ENCODE measurements around the gene GLRX2. TPM values are rescaled to one million over a fixed set of nuclear protein-coding genes. Genes with fewer than 3 reads are reported as not detected.
"Not testable (repeated sequence)": the region's sequence is repeated elsewhere in the genome, so short reads cannot be mapped to it uniquely, and the experiment has no call there.

GLRX2 gene
- total and polyA plus RNA-seq, 4 donors: 12.9 to 27.6 (median 17.8) TPM

- WGBS (ENCODE audit: insufficient coverage): 1% methylated on average over 35 of the region's 37 CpGs
- Histone ChIP-seq H3K27ac (ENCODE audit: low read depth, low read length) (peak overlapping the region; percentile 100), H3K4me1 (ENCODE audit: control insufficient read depth, insufficient read depth, low read length) (peaks cover 11% of the 10 kb centered on the region), H3K9me3 (ENCODE audit: control insufficient read depth, insufficient read depth, low read length) (no peaks in the 10 kb centered on the region), H3K27me3 (ENCODE audit: control insufficient read depth, insufficient read depth, low read length) (no peaks in the 10 kb centered on the region), H3K36me3 (ENCODE audit: control insufficient read depth, insufficient read depth, low read length) (no peaks in the 10 kb centered on the region), H3K4me3 (ENCODE audit: low read depth, low read length) (peak overlapping the region; percentile 100)
- DNase-seq (ENCODE audit: low read depth in 4 of 6, low spot score in 6 of 6): peak in 5 of 6 donors; percentile 9 to 49 (median 38)
These were observed 46.5 kb downstream of the GLRX2 start for GRCh38 chr1:193058529-193059281.

- Histone ChIP-seq H3K4me1 (ENCODE audit: control insufficient read depth, insufficient read depth, low read length) (peaks cover 11% of the 10 kb centered on the region), H3K9me3 (ENCODE audit: control insufficient read depth, insufficient read depth, low read length) (no peaks in the 10 kb centered on the region), H3K36me3 (ENCODE audit: control insufficient read depth, insufficient read depth, low read length) (peaks cover 7% of the 10 kb centered on the region), H3K27ac (ENCODE audit: low read depth, low read length) (no peak overlapping the region), H3K4me3 (ENCODE audit: low read depth, low read length) (no peak overlapping the region), H3K27me3 (ENCODE audit: control insufficient read depth, insufficient read depth, low read length) (no peaks in the 10 kb centered on the region)
- 80% methylated on average over 2 of the region's 4 CpGs for WGBS (ENCODE audit: insufficient coverage)
- no peak for DNase-seq (ENCODE audit: low read depth in 4 of 6, low spot score in 6 of 6)
These were observed 51.0 kb downstream of the GLRX2 start for GRCh38 chr1:193054169-193054675.

- H3K27me3 ChIP-seq (ENCODE audit: control insufficient read depth, insufficient read depth, low read length); H3K9me3 ChIP-seq (ENCODE audit: control insufficient read depth, insufficient read depth, low read length); H3K4me1 ChIP-seq (ENCODE audit: control insufficient read depth, insufficient read depth, low read length); H3K4me3 ChIP-seq (ENCODE audit: low read depth, low read length); DNase-seq (ENCODE audit: low read depth in 4 of 6, low spot score in 6 of 6); H3K27ac ChIP-seq (ENCODE audit: low read depth, low read length): not testable (repeated sequence)
- 94% methylated on average over 2 of the region's 5 CpGs for WGBS (ENCODE audit: insufficient coverage)
- H3K36me3 ChIP-seq (ENCODE audit: control insufficient read depth, insufficient read depth, low read length): peaks cover 12% of the 10 kb centered on the region
These were observed 56.3 kb downstream of the GLRX2 start for GRCh38 chr1:193048913-193049312.

Small RNA genes lying within 50 kb of the gene (small RNA-seq; reads per million reads assigned to genes)
- gene MIR1278 (ENCODE audit: low replicate concordance) (0.20 reads per million, percentile 6 among the genes with 10 or more reads in this experiment), gene SCARNA18B (ENCODE audit: low replicate concordance) (not detected)

Other genes with a start within 250 kb of the GLRX2 start
- 10 to 100 TPM; 29.8 to 54.3 TPM for gene UCHL5, start 46.1 kb downstream of the GLRX2 start, total RNA-seq
- gene UCHL5, start 46.1 kb downstream of the GLRX2 start, polyA plus RNA-seq (ENCODE audit: insufficient read length in 2 of 2): 10 to 100 TPM; 33.3 to 49.7 TPM
- 100 to 1,000 TPM; 133 to 254 TPM for gene RO60, start 45.8 kb downstream of the GLRX2 start, total RNA-seq
- 10 to 100 TPM; 26.8 to 47.7 TPM for gene RO60, start 45.8 kb downstream of the GLRX2 start, polyA plus RNA-seq (ENCODE audit: insufficient read length in 2 of 2)
- 10 to 100 TPM; 23.5 to 44.0 TPM for gene CDC73, start 16.6 kb upstream of the GLRX2 start, total RNA-seq
- 10 to 100 TPM; 20.2 to 29.9 TPM for gene CDC73, start 16.6 kb upstream of the GLRX2 start, polyA plus RNA-seq (ENCODE audit: insufficient read length in 2 of 2)
- 10 to 100 TPM; 11.6 to 42.8 TPM for gene B3GALT2, start 81.2 kb upstream of the GLRX2 start, total RNA-seq
- gene B3GALT2, start 81.2 kb upstream of the GLRX2 start, polyA plus RNA-seq (ENCODE audit: insufficient read length in 2 of 2): 10 to 100 TPM; 25.8 to 32.3 TPM